Measurements from ENCODE around the gene TNFSF11. TPM values are rescaled to one million over a fixed set of nuclear protein-coding genes. Genes with fewer than 3 reads are reported as not detected.

The TNFSF11 gene
- total RNA-seq, result under 1 TPM in 1 of 2 donors, not detected in 1; 0.16 TPM
- not detected for polyA plus RNA-seq
- long read RNA-seq, donor 1, result 0 reads
- long read RNA-seq, donor 2, result 0 reads

GRCh38 chr13:42574011-42574410 lies at the start of gene TNFSF11:
Gene TNFSF11 (plus strand): TSS chr13:42574152. CDS start chr13:42574304, 152 bp downstream.
- intact Hi-C loops (cut with DNase I), result no loop called here
- ATAC-seq (ENCODE audit: low FRiP score) (no peak), DNase-seq (no peak)
- H3K27ac ChIP-seq (ENCODE audit: low read depth in 1 of 2, low read length in 2 of 2), result no peak within 1 kb of the TSS
- no peaks in the 10 kb centered on the region for H3K4me1 ChIP-seq (ENCODE audit: control insufficient read depth in 1 of 2, insufficient read depth in 2 of 2, low read length in 2 of 2)
- peaks cover 2% of the 10 kb centered on the region for H3K9me3 ChIP-seq (ENCODE audit: control insufficient read depth, low read length)
- H3K27me3 ChIP-seq (ENCODE audit: control insufficient read depth in 1 of 2, insufficient read depth in 2 of 2, low read length in 1 of 2), result no peaks in the 10 kb centered on the region
- WGBS, 2 donors, result 1 to 3% methylated on average over 22 to 39 of the region's 39 CpGs
- no peak within 1 kb of the TSS for H3K4me3 ChIP-seq (ENCODE audit: low read length in 2 of 2)
- no peaks in the 10 kb centered on the region for H3K36me3 ChIP-seq (ENCODE audit: control insufficient read depth in 1 of 2, insufficient read depth in 2 of 2, low read length in 1 of 2)

GRCh38 chr13:42524487-42525034 lies 49.4 kb upstream of the TNFSF11 start:
- intact Hi-C loops (cut with DNase I), result no loop called here
- ATAC-seq (ENCODE audit: low FRiP score), result no peak
- 79 to 83% methylated on average over 3 of the region's 3 CpGs for WGBS, 2 donors

GRCh38 chr13:42525035-42525504 lies 48.9 kb upstream of the TNFSF11 start:
- no peaks in the 10 kb centered on the region for H3K36me3 ChIP-seq (ENCODE audit: control insufficient read depth in 1 of 2, insufficient read depth in 2 of 2, low read length in 1 of 2)
- DNase-seq (no peak), ATAC-seq (ENCODE audit: low FRiP score) (no peak)
- WGBS, 2 donors, result 79 to 82% methylated on average over 2 of the region's 2 CpGs
- no peak overlapping the region for H3K27ac ChIP-seq (ENCODE audit: low read depth in 1 of 2, low read length in 2 of 2)
- H3K4me3 ChIP-seq (ENCODE audit: low read length in 2 of 2), result no peak overlapping the region
- H3K4me1 ChIP-seq (ENCODE audit: control insufficient read depth in 1 of 2, insufficient read depth in 2 of 2, low read length in 2 of 2), result no peaks in the 10 kb centered on the region
- intact Hi-C loops (cut with DNase I), result no loop called here
- H3K27me3 ChIP-seq (ENCODE audit: control insufficient read depth in 1 of 2, insufficient read depth in 2 of 2, low read length in 1 of 2), result no peaks in the 10 kb centered on the region
- no peaks in the 10 kb centered on the region for H3K9me3 ChIP-seq (ENCODE audit: control insufficient read depth, low read length)

More at GRCh38 chr13:42524487-42525034, 49.4 kb upstream of the TNFSF11 start:
- H3K4me1 ChIP-seq (ENCODE audit: control insufficient read depth in 1 of 2, insufficient read depth in 2 of 2, low read length in 2 of 2), result no peaks in the 10 kb centered on the region
- no peak overlapping the region for H3K4me3 ChIP-seq (ENCODE audit: low read length in 2 of 2)
- H3K9me3 ChIP-seq (ENCODE audit: control insufficient read depth, low read length), result no peaks in the 10 kb centered on the region
- no peak for DNase-seq
- no peak overlapping the region for H3K27ac ChIP-seq (ENCODE audit: low read depth in 1 of 2, low read length in 2 of 2)
- H3K27me3 ChIP-seq (ENCODE audit: control insufficient read depth in 1 of 2, insufficient read depth in 2 of 2, low read length in 1 of 2), result no peaks in the 10 kb centered on the region
- H3K36me3 ChIP-seq (ENCODE audit: control insufficient read depth in 1 of 2, insufficient read depth in 2 of 2, low read length in 1 of 2), result no peaks in the 10 kb centered on the region

GRCh38 chr13:42526276-42526675 lies 47.7 kb upstream of the TNFSF11 start:
- ATAC-seq (ENCODE audit: low FRiP score), result no peak
- Histone ChIP-seq H3K27ac (ENCODE audit: low read depth in 1 of 2, low read length in 2 of 2) (no peak overlapping the region), H3K27me3 (ENCODE audit: control insufficient read depth in 1 of 2, insufficient read depth in 2 of 2, low read length in 1 of 2) (no peaks in the 10 kb centered on the region), H3K4me3 (ENCODE audit: low read length in 2 of 2) (no peak overlapping the region), H3K36me3 (ENCODE audit: control insufficient read depth in 1 of 2, insufficient read depth in 2 of 2, low read length in 1 of 2) (no peaks in the 10 kb centered on the region), H3K9me3 (ENCODE audit: control insufficient read depth, low read length) (no peaks in the 10 kb centered on the region), H3K4me1 (ENCODE audit: control insufficient read depth in 1 of 2, insufficient read depth in 2 of 2, low read length in 2 of 2) (no peaks in the 10 kb centered on the region)
- intact Hi-C loops (cut with DNase I), result no loop called here
- DNase-seq, result no peak
- 61 to 63% methylated on average over 3 of the region's 3 CpGs for WGBS, 2 donors

- no peaks in the 10 kb centered on the region for H3K9me3 ChIP-seq (ENCODE audit: control insufficient read depth, low read length)
- ATAC-seq (ENCODE audit: low FRiP score) (no peak), DNase-seq (no peak)
- whole genome bisulfite sequencing, 2 donors, result 71 to 75% methylated on average over 3 of the region's 3 CpGs
- H3K4me1 ChIP-seq (ENCODE audit: control insufficient read depth in 1 of 2, insufficient read depth in 2 of 2, low read length in 2 of 2), result no peaks in the 10 kb centered on the region
- no peaks in the 10 kb centered on the region for H3K27me3 ChIP-seq (ENCODE audit: control insufficient read depth in 1 of 2, insufficient read depth in 2 of 2, low read length in 1 of 2)
- no peak overlapping the region for H3K27ac ChIP-seq (ENCODE audit: low read depth in 1 of 2, low read length in 2 of 2)
- intact Hi-C loops (cut with DNase I), result no loop called here
- H3K4me3 ChIP-seq (ENCODE audit: low read length in 2 of 2), result no peak overlapping the region
- no peaks in the 10 kb centered on the region for H3K36me3 ChIP-seq (ENCODE audit: control insufficient read depth in 1 of 2, insufficient read depth in 2 of 2, low read length in 1 of 2)
Observed at GRCh38 chr13:42526804-42527203, 47.1 kb upstream of the TNFSF11 start.

- DNase-seq (no peak), ATAC-seq (ENCODE audit: low FRiP score) (no peak)
- no peaks in the 10 kb centered on the region for H3K27me3 ChIP-seq (ENCODE audit: control insufficient read depth in 1 of 2, insufficient read depth in 2 of 2, low read length in 1 of 2)
- H3K27ac ChIP-seq (ENCODE audit: low read depth in 1 of 2, low read length in 2 of 2), result no peak overlapping the region
- H3K4me1 ChIP-seq (ENCODE audit: control insufficient read depth in 1 of 2, insufficient read depth in 2 of 2, low read length in 2 of 2), result no peaks in the 10 kb centered on the region
- H3K36me3 ChIP-seq (ENCODE audit: control insufficient read depth in 1 of 2, insufficient read depth in 2 of 2, low read length in 1 of 2), result no peaks in the 10 kb centered on the region
- peaks cover 2% of the 10 kb centered on the region for H3K9me3 ChIP-seq (ENCODE audit: control insufficient read depth, low read length)
- intact Hi-C loops (cut with DNase I), result no loop called here
- no peak overlapping the region for H3K4me3 ChIP-seq (ENCODE audit: low read length in 2 of 2)
- WGBS, 2 donors, result 72 to 74% methylated on average over 4 of the region's 4 CpGs
Observed at GRCh38 chr13:42532561-42533335, 41.2 kb upstream of the TNFSF11 start.

GRCh38 chr13:42533336-42533591 lies 40.7 kb upstream of the TNFSF11 start:
- Histone ChIP-seq H3K27ac (ENCODE audit: low read depth in 1 of 2, low read length in 2 of 2) (no peak overlapping the region), H3K27me3 (ENCODE audit: control insufficient read depth in 1 of 2, insufficient read depth in 2 of 2, low read length in 1 of 2) (no peaks in the 10 kb centered on the region), H3K9me3 (ENCODE audit: control insufficient read depth, low read length) (peaks cover 2% of the 10 kb centered on the region), H3K4me3 (ENCODE audit: low read length in 2 of 2) (no peak overlapping the region), H3K4me1 (ENCODE audit: control insufficient read depth in 1 of 2, insufficient read depth in 2 of 2, low read length in 2 of 2) (no peaks in the 10 kb centered on the region), H3K36me3 (ENCODE audit: control insufficient read depth in 1 of 2, insufficient read depth in 2 of 2, low read length in 1 of 2) (no peaks in the 10 kb centered on the region)
- no peak for DNase-seq
- ATAC-seq (ENCODE audit: low FRiP score), result no peak
- intact Hi-C loops (cut with DNase I), result no loop called here
- WGBS, 2 donors, result 9 to 20% methylated on average over 1 of the region's 1 CpG

- no peak overlapping the region for H3K27ac ChIP-seq (ENCODE audit: low read depth in 1 of 2, low read length in 2 of 2)
- intact Hi-C loops (cut with DNase I), result no loop called here
- no peaks in the 10 kb centered on the region for H3K36me3 ChIP-seq (ENCODE audit: control insufficient read depth in 1 of 2, insufficient read depth in 2 of 2, low read length in 1 of 2)
- ATAC-seq (ENCODE audit: low FRiP score) (no peak), DNase-seq (no peak)
- H3K4me1 ChIP-seq (ENCODE audit: control insufficient read depth in 1 of 2, insufficient read depth in 2 of 2, low read length in 2 of 2), result no peaks in the 10 kb centered on the region
- H3K4me3 ChIP-seq (ENCODE audit: low read length in 2 of 2), result no peak overlapping the region
- H3K27me3 ChIP-seq (ENCODE audit: control insufficient read depth in 1 of 2, insufficient read depth in 2 of 2, low read length in 1 of 2), result no peaks in the 10 kb centered on the region
- 88 to 93% methylated on average over 1 of the region's 1 CpG for WGBS, 2 donors
- H3K9me3 ChIP-seq (ENCODE audit: control insufficient read depth, low read length), result peaks cover 2% of the 10 kb centered on the region
Observed at GRCh38 chr13:42534785-42535184, 39.2 kb upstream of the TNFSF11 start.

- intact Hi-C loops (cut with DNase I), result no loop called here
- no peaks in the 10 kb centered on the region for H3K4me1 ChIP-seq (ENCODE audit: control insufficient read depth in 1 of 2, insufficient read depth in 2 of 2, low read length in 2 of 2)
- ATAC-seq (ENCODE audit: low FRiP score) (no peak), DNase-seq (no peak)
- H3K36me3 ChIP-seq (ENCODE audit: control insufficient read depth in 1 of 2, insufficient read depth in 2 of 2, low read length in 1 of 2), result no peaks in the 10 kb centered on the region
- H3K27ac ChIP-seq (ENCODE audit: low read depth in 1 of 2, low read length in 2 of 2), result no peak overlapping the region
- 62% methylated on average over 2 of the region's 2 CpGs for WGBS, 2 donors
- H3K27me3 ChIP-seq (ENCODE audit: control insufficient read depth in 1 of 2, insufficient read depth in 2 of 2, low read length in 1 of 2), result no peaks in the 10 kb centered on the region
- no peak overlapping the region for H3K4me3 ChIP-seq (ENCODE audit: low read length in 2 of 2)
- H3K9me3 ChIP-seq (ENCODE audit: control insufficient read depth, low read length), result peaks cover 2% of the 10 kb centered on the region
Observed at GRCh38 chr13:42538996-42539395, 35.0 kb upstream of the TNFSF11 start.

Data from aorta (tissue), 5 donors.